ENCODE measurements around the gene ATP11A.

DNA sequence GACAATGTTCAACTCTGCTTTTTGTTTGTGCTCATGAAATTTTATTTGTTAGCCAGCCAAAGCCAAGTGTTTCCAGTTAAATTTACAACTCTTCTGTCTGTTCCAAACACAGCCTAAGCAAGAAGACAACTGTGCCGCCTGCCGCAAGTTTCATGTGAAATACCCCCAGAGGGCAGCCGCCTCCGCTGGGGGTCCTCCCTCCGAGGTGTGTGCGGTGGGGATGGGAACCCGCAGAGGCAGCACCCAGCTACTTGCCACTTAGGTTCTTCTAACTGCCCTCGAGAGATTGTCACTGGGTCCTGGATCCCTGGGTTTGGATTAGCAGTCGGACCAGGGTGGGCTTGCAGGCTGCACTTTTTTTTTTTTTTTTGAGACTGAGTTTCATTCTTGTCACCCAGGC is 28.5 kb downstream of the ATP11A start:
- TF ChIP-seq, protein P1, sequence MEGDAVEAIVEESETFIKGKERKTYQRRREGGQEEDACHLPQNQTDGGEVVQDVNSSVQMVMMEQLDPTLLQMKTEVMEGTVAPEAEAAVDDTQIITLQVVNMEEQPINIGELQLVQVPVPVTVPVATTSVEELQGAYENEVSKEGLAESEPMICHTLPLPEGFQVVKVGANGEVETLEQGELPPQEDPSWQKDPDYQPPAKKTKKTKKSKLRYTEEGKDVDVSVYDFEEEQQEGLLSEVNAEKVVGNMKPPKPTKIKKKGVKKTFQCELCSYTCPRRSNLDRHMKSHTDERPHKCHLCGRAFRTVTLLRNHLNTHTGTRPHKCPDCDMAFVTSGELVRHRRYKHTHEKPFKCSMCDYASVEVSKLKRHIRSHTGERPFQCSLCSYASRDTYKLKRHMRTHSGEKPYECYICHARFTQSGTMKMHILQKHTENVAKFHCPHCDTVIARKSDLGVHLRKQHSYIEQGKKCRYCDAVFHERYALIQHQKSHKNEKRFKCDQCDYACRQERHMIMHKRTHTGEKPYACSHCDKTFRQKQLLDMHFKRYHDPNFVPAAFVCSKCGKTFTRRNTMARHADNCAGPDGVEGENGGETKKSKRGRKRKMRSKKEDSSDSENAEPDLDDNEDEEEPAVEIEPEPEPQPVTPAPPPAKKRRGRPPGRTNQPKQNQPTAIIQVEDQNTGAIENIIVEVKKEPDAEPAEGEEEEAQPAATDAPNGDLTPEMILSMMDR (IDR thresholded peaks at IDR 0.05; ENCODE audit: extremely low read depth in 1 of 2, insufficient read depth in 1 of 2, low read depth in 1 of 2, low read length in 2 of 2): no peak
- TF ChIP-seq JUN (IDR thresholded peaks at IDR 0.05; ENCODE audit: borderline replicate concordance, insufficient read depth, insufficient read length, low read depth): no peak
- TF ChIP-seq MYC (IDR thresholded peaks at IDR 0.05; ENCODE audit: low read depth, low read length): no peak
- no peak for TF ChIP-seq POLR2A (IDR thresholded peaks at IDR 0.05; ENCODE audit: low read depth, low read length)
- TF ChIP-seq POLR2AphosphoS5 (IDR thresholded peaks at IDR 0.05; ENCODE audit: insufficient read depth, low read depth, low read length): no peak
- no peak for TF ChIP-seq EZH2 (IDR thresholded peaks at IDR 0.05; ENCODE audit: borderline replicate concordance, low read depth, low read length, severe bottlenecking)
- TF ChIP-seq, protein P2, sequence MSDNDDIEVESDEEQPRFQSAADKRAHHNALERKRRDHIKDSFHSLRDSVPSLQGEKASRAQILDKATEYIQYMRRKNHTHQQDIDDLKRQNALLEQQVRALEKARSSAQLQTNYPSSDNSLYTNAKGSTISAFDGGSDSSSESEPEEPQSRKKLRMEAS (IDR thresholded peaks at IDR 0.05; ENCODE audit: insufficient read depth, insufficient read length): no peak
- no peak for TF ChIP-seq FOS (IDR thresholded peaks at IDR 0.05; ENCODE audit: borderline replicate concordance, insufficient read depth, low read length)
- no peak for TF ChIP-seq GATA2 (IDR thresholded peaks at IDR 0.05; ENCODE audit: insufficient read depth, insufficient read length, low read depth, low read length)

Measured in endothelial cell of umbilical vein (primary cell).